Measurements from ENCODE around the gene ZFYVE26.
"Not testable (repeated sequence)": the region's sequence is repeated elsewhere in the genome, so short reads cannot be mapped to it uniquely, and the experiment has no call there.

ZFYVE26 gene

DNA sequence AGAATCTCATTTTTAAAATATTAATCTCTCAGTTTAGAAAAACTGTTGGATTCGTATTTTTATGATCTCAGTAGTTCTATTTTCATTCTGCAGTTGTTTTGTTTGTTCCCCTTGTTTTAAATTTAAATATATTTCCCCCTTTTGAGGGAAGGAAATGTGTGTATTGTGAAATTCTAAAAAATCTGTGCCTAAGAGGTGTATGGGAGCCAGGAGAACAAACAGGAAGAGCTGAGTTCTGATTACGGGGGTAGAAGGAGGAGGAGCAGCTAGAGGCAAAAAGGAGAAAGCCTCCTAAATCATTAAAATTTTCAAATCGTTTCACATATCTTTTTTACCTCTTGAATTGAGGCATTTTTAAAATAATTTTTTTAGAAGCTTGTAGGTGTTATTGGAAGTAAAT is 112.4 kb downstream of the ZFYVE26 start:
- TF ChIP-seq, protein P1, sequence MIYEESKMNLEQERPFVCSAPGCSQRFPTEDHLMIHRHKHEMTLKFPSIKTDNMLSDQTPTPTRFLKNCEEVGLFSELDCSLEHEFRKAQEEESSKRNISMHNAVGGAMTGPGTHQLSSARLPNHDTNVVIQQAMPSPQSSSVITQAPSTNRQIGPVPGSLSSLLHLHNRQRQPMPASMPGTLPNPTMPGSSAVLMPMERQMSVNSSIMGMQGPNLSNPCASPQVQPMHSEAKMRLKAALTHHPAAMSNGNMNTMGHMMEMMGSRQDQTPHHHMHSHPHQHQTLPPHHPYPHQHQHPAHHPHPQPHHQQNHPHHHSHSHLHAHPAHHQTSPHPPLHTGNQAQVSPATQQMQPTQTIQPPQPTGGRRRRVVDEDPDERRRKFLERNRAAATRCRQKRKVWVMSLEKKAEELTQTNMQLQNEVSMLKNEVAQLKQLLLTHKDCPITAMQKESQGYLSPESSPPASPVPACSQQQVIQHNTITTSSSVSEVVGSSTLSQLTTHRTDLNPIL (CRISPR knock-in tag; IDR thresholded peaks at IDR 0.05; ENCODE audit: low read depth) = no peak
- TF ChIP-seq ARNTL (CRISPR knock-in tag; IDR thresholded peaks at IDR 0.05; ENCODE audit: borderline replicate concordance, low read depth) = no peak
- TF ChIP-seq PPARA (CRISPR knock-in tag; IDR thresholded peaks at IDR 0.05; ENCODE audit: borderline replicate concordance) = no peak
- TF ChIP-seq ZNF565 (CRISPR knock-in tag; conservative IDR thresholded peaks at IDR 0.05; ENCODE audit: low read depth) = no peak
- no peak for TF ChIP-seq SNAI2 (CRISPR knock-in tag; IDR thresholded peaks at IDR 0.05)
- TF ChIP-seq ZFP30 (CRISPR knock-in tag; IDR thresholded peaks at IDR 0.05) = no peak
- no peak for TF ChIP-seq BACH2 (CRISPR knock-in tag; IDR thresholded peaks at IDR 0.05; ENCODE audit: borderline replicate concordance)
- no peak for TF ChIP-seq ISL1 (CRISPR knock-in tag; IDR thresholded peaks at IDR 0.05)
- TF ChIP-seq, protein P2, sequence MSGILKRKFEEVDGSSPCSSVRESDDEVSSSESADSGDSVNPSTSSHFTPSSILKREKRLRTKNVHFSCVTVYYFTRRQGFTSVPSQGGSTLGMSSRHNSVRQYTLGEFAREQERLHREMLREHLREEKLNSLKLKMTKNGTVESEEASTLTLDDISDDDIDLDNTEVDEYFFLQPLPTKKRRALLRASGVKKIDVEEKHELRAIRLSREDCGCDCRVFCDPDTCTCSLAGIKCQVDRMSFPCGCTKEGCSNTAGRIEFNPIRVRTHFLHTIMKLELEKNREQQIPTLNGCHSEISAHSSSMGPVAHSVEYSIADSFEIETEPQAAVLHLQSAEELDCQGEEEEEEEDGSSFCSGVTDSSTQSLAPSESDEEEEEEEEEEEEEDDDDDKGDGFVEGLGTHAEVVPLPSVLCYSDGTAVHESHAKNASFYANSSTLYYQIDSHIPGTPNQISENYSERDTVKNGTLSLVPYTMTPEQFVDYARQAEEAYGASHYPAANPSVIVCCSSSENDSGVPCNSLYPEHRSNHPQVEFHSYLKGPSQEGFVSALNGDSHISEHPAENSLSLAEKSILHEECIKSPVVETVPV (CRISPR knock-in tag; IDR thresholded peaks at IDR 0.05) = no peak
- no peak for TF ChIP-seq TOX (CRISPR knock-in tag; IDR thresholded peaks at IDR 0.05; ENCODE audit: borderline replicate concordance)
- no peak for TF ChIP-seq OSR1 (CRISPR knock-in tag; IDR thresholded peaks at IDR 0.05)
- TF ChIP-seq, protein P3, sequence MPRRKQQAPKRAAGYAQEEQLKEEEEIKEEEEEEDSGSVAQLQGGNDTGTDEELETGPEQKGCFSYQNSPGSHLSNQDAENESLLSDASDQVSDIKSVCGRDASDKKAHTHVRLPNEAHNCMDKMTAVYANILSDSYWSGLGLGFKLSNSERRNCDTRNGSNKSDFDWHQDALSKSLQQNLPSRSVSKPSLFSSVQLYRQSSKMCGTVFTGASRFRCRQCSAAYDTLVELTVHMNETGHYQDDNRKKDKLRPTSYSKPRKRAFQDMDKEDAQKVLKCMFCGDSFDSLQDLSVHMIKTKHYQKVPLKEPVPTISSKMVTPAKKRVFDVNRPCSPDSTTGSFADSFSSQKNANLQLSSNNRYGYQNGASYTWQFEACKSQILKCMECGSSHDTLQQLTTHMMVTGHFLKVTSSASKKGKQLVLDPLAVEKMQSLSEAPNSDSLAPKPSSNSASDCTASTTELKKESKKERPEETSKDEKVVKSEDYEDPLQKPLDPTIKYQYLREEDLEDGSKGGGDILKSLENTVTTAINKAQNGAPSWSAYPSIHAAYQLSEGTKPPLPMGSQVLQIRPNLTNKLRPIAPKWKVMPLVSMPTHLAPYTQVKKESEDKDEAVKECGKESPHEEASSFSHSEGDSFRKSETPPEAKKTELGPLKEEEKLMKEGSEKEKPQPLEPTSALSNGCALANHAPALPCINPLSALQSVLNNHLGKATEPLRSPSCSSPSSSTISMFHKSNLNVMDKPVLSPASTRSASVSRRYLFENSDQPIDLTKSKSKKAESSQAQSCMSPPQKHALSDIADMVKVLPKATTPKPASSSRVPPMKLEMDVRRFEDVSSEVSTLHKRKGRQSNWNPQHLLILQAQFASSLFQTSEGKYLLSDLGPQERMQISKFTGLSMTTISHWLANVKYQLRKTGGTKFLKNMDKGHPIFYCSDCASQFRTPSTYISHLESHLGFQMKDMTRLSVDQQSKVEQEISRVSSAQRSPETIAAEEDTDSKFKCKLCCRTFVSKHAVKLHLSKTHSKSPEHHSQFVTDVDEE (CRISPR knock-in tag; IDR thresholded peaks at IDR 0.05) = no peak
- TF ChIP-seq RARB (CRISPR knock-in tag; IDR thresholded peaks at IDR 0.05) = no peak
- ATAC-seq = no peak

DNA sequence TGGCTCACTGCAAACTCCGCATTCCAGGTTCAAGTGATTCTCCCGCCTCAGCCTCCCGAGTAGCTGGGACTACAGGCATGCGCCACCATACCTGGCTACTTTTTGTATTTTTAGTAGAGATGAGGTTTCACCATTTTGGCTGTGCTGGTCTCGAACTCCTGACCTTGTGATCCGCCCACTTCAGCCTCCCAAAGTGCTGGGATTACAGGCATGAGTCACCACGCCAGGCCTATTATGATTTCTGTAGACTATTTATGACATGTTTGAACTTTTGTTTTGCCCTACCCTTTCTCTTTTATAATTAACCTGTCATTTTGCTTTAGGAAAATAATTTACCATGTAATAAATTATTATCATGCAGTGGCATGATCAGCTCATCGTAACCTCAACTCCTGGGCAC is 114.9 kb downstream of the ZFYVE26 start, which contains the start of gene RDH12:
TSS of gene RDH12 (plus strand) at position 395 of the 400 bp plus-strand sequence. CDS start 20,757 bp downstream, outside the sequence.
- not testable (repeated sequence) for ATAC-seq

- no peak for ATAC-seq
- TF ChIP-seq GLIS3 (CRISPR knock-in tag; IDR thresholded peaks at IDR 0.05) = no peak
- TF ChIP-seq OSR1 (CRISPR knock-in tag; IDR thresholded peaks at IDR 0.05) = no peak
- TF ChIP-seq CSDC2 (CRISPR knock-in tag; IDR thresholded peaks at IDR 0.05) = no peak
- TF ChIP-seq SNAI2 (CRISPR knock-in tag; IDR thresholded peaks at IDR 0.05) = no peak
- no peak for TF ChIP-seq ZFP30 (CRISPR knock-in tag; IDR thresholded peaks at IDR 0.05)
- no peak for TF ChIP-seq ZNF8 (CRISPR knock-in tag; IDR thresholded peaks at IDR 0.05)
- TF ChIP-seq TCF4 (CRISPR knock-in tag; IDR thresholded peaks at IDR 0.05; ENCODE audit: borderline replicate concordance) = no peak
Observed at GRCh38 chr14:67698179-67698578, 118.2 kb downstream of the ZFYVE26 start.

GRCh38 chr14:67697006-67697405 is 119.4 kb downstream of the ZFYVE26 start:
- ATAC-seq = no peak
- no peak for TF ChIP-seq ZC3H10 (CRISPR knock-in tag; IDR thresholded peaks at IDR 0.05)

Measured in SK-N-SH treated with all-trans-retinoic acid at 6 μM for 48 hours (cell line).